OCI-LY1 (cell line): Measurements from ENCODE around the gene LRMDA.

ENCODE experiments used
- H2AFZ ChIP-seq: fragments of 200-600 bp; sonication (generic), shearing (Covaris generic); 2 replicates; pipeline ENCODE4 v1.6.0; 2014; ENCODE audit warnings: antibody characterized with exemption, mild to moderate bottlenecking, low read length
- H3F3A ChIP-seq: fragments of 200-600 bp; sonication (generic), shearing (Covaris generic); 2 replicates; pipeline ENCODE4 v1.6.0; 2014; ENCODE audit warnings: mild to moderate bottlenecking, antibody characterized with exemption, low read length, moderate library complexity; ENCODE audit not compliant: insufficient read depth
- H3K27ac ChIP-seq: fragments of 200-600 bp; sonication (generic); 2 replicates; pipeline ENCODE4 v1.5.1; 2014; ENCODE audit warnings: low read length, mixed run types, mild to moderate bottlenecking, low read depth; ENCODE audit not compliant: poor library complexity, severe bottlenecking
- H3K27me3 ChIP-seq: fragments of 200-600 bp; sonication (generic); 2 replicates; pipeline ENCODE4 v1.6.0; 2014; ENCODE audit warnings: antibody characterized with exemption, mild to moderate bottlenecking, low read length, moderate library complexity; ENCODE audit not compliant: insufficient read depth
- H3K36me3 ChIP-seq: fragments of 200-600 bp; sonication (generic); 2 replicates; pipeline ENCODE4 v1.6.1; 2014; ENCODE audit warnings: mild to moderate bottlenecking, antibody characterized with exemption, low read length, moderate library complexity, mixed read lengths; ENCODE audit not compliant: insufficient read depth
- H3K4me1 ChIP-seq: fragments of 200-600 bp; sonication (generic); 2 replicates; pipeline ENCODE4 v1.5.1; 2014; ENCODE audit warnings: mild to moderate bottlenecking, low read length, moderate library complexity; ENCODE audit not compliant: insufficient read depth, severe bottlenecking
- H3K4me2 ChIP-seq: fragments of 200-600 bp; sonication (generic), shearing (Covaris generic); 2 replicates; pipeline ENCODE4 v1.6.1; 2014; ENCODE audit warnings: low read length
- H3K4me3 ChIP-seq: fragments of 200-600 bp; sonication (generic); 2 replicates; pipeline ENCODE4 v1.5.1; 2014; ENCODE audit warnings: low read length, low read depth, mild to moderate bottlenecking, mixed read lengths; ENCODE audit not compliant: poor library complexity, severe bottlenecking
- H3K79me2 ChIP-seq: fragments of 200-600 bp; shearing (Covaris generic); 2 replicates; pipeline ENCODE4 v1.6.1; 2016; ENCODE audit warnings: mixed run types, low read length, mixed read lengths; ENCODE audit not compliant: insufficient read depth
- H3K9ac ChIP-seq: fragments of 200-600 bp; sonication (generic), shearing (Covaris generic); 2 replicates; pipeline ENCODE4 v1.6.1; 2014; ENCODE audit warnings: mild to moderate bottlenecking, low read length, mixed read lengths
- H3K9me2 ChIP-seq: fragments of 200-600 bp; sonication (generic), shearing (Covaris generic); 2 replicates; pipeline ENCODE4 v1.6.1; 2014; ENCODE audit warnings: low read depth, mild to moderate bottlenecking, low read length, mixed read lengths
- H3K9me3 ChIP-seq: fragments of 200-600 bp; shearing (Covaris generic); 2 replicates; pipeline ENCODE4 v1.6.1; 2014; ENCODE audit warnings: low read length, mixed read lengths
- H4K20me1 ChIP-seq: fragments of 200-600 bp; sonication (generic), shearing (Covaris generic); 2 replicates; pipeline ENCODE4 v1.6.0; 2016; ENCODE audit warnings: mild to moderate bottlenecking, low read length; ENCODE audit not compliant: insufficient read depth
- EZH2 ChIP-seq: fragments of 200-600 bp; sonication (generic), shearing (Covaris generic); IDR thresholded peaks from 2 replicates; pipeline ENCODE4 v1.8.0; 2017; ENCODE audit warnings: borderline replicate concordance, mixed run types, mild to moderate bottlenecking, antibody characterized with exemption, low read length, moderate library complexity, mixed read lengths
- TF ChIP-seq, protein P1 (sequence below): fragments of 200-600 bp; sonication (generic), shearing (Covaris generic); IDR thresholded peaks from 2 replicates; pipeline ENCODE4 v1.5.1; 2017; ENCODE audit warnings: mild to moderate bottlenecking, antibody characterized with exemption, low read length, moderate library complexity, mixed read lengths

Gene LRMDA

DNA sequence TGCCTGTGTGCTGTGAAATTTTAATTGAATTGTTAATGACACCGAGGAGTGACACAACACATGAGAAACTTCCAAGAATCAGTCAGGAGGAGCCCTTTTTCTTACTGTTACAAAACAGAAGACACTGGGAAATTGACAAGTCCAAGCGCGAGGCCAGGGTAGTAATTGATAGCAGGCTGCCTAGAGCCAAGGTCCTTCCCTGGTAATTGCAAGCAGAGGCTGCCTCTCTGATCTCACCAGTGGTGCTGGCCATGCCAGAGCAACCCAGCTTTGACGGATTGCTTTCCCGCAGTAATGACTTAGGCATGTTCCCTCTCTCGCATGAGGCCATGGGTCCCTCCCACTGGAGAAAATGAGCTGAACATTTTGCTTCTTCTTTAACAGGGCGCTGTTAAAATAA is 111.5 kb downstream of the LRMDA start:
- Histone ChIP-seq H3K27ac (no peak overlapping the region), H3K9ac (no peak overlapping the region), H3K9me3 (no peaks in the 10 kb centered on the region), H3K9me2 (no peaks in the 10 kb centered on the region), H3F3A (no peaks in the 10 kb centered on the region), H3K4me1 (no peaks in the 10 kb centered on the region), H3K4me3 (no peak overlapping the region), H3K36me3 (no peaks in the 10 kb centered on the region), H3K79me2 (no peaks in the 10 kb centered on the region), H3K27me3 (no peaks in the 10 kb centered on the region), H4K20me1 (no peaks in the 10 kb centered on the region), H3K4me2 (no peak overlapping the region), H2AFZ (no peak overlapping the region)
- TF ChIP-seq EZH2 = no peak
- TF ChIP-seq, protein P1, sequence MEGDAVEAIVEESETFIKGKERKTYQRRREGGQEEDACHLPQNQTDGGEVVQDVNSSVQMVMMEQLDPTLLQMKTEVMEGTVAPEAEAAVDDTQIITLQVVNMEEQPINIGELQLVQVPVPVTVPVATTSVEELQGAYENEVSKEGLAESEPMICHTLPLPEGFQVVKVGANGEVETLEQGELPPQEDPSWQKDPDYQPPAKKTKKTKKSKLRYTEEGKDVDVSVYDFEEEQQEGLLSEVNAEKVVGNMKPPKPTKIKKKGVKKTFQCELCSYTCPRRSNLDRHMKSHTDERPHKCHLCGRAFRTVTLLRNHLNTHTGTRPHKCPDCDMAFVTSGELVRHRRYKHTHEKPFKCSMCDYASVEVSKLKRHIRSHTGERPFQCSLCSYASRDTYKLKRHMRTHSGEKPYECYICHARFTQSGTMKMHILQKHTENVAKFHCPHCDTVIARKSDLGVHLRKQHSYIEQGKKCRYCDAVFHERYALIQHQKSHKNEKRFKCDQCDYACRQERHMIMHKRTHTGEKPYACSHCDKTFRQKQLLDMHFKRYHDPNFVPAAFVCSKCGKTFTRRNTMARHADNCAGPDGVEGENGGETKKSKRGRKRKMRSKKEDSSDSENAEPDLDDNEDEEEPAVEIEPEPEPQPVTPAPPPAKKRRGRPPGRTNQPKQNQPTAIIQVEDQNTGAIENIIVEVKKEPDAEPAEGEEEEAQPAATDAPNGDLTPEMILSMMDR = no peak

- H3K9me2 ChIP-seq = no peaks in the 10 kb centered on the region
- TF ChIP-seq, protein P1 = no peak
- TF ChIP-seq EZH2 = no peak
- H3F3A ChIP-seq = no peaks in the 10 kb centered on the region
- H3K4me3 ChIP-seq = no peak overlapping the region
- H4K20me1 ChIP-seq = no peaks in the 10 kb centered on the region
- no peaks in the 10 kb centered on the region for H3K9me3 ChIP-seq
- H3K4me1 ChIP-seq = no peaks in the 10 kb centered on the region
- H3K27ac ChIP-seq = no peak overlapping the region
- no peaks in the 10 kb centered on the region for H3K79me2 ChIP-seq
- no peak overlapping the region for H3K9ac ChIP-seq
- H3K4me2 ChIP-seq = no peak overlapping the region
- H2AFZ ChIP-seq = no peak overlapping the region
- H3K36me3 ChIP-seq = no peaks in the 10 kb centered on the region
- H3K27me3 ChIP-seq = no peaks in the 10 kb centered on the region
Measured at GRCh38 chr10:75544386-75544785, 113.0 kb downstream of the LRMDA start.

DNA sequence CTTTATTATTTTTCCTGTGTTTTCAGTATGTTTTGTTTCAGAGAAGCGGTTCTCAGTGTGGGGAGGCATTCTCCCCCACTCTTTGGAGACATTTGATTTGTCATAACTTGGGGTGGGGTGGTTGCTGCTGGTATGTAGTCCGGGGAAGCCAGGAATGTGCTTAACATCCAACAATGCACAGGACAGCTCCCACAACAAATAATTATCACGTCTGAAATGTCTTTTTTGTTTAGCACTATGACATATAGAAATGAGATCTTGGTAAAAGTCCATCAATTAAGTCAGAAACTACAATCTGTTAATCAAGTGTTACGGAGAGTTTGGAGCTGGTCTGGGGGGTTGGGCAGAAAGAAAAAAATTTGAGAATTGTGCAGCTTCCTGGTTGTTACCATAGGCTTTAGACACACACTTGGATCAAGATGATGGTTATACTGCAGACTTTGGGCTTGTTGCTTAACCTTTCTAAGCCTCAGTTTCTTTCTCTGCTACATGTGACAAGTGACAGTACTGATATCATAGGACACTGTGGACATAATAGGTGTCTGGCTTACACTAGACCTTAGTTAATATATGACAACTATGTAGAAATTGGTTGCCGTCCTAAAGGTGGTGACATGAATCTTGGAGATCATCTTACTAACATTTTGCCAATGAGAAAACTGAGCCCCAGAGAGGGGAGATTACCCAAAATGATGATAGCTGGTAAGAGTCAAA is 113.7 kb downstream of the LRMDA start:
- H3K9ac ChIP-seq = no peak overlapping the region
- TF ChIP-seq, protein P1 = no peak
- TF ChIP-seq EZH2 = no peak
- no peaks in the 10 kb centered on the region for H3K9me3 ChIP-seq
- no peaks in the 10 kb centered on the region for H3K27me3 ChIP-seq
- no peaks in the 10 kb centered on the region for H3K36me3 ChIP-seq
- no peaks in the 10 kb centered on the region for H3K9me2 ChIP-seq
- H2AFZ ChIP-seq = no peak overlapping the region
- H3K27ac ChIP-seq = no peak overlapping the region
- H3K79me2 ChIP-seq = no peaks in the 10 kb centered on the region
- H3F3A ChIP-seq = no peaks in the 10 kb centered on the region
- H4K20me1 ChIP-seq = no peaks in the 10 kb centered on the region
- H3K4me1 ChIP-seq = no peaks in the 10 kb centered on the region
- no peak overlapping the region for H3K4me3 ChIP-seq
- no peak overlapping the region for H3K4me2 ChIP-seq
